Upper lobe of left lung (tissue), 6 donors: Measurements from ENCODE around the gene EXPH5. TPM values are rescaled to one million over a fixed set of nuclear protein-coding genes. Genes with fewer than 3 reads are reported as not detected.
"Not testable (repeated sequence)": the region's sequence is repeated elsewhere in the genome, so short reads cannot be mapped to it uniquely, and the experiment has no call there.

Source experiments
- ATAC-seq, 2 donors: fragments of 200-7000 bp; cut with Tn5 transposase; one replicate each; pipeline ENCODE4 v1.9.1; 2022; ENCODE audit warnings: mild to moderate bottlenecking in 2 of 2, moderate library complexity in 2 of 2; ENCODE audit not compliant: low FRiP score in 2 of 2
- DNase-seq, 2 donors: peaks; one replicate each; pipeline ENCODE4 v3.0.0-alpha.2; 2019 to 2020
- H3K27ac ChIP-seq, 4 donors: fragments of 200-600 bp; sonication (generic); one replicate each; pipeline ENCODE4 v1.5.1; 2016 to 2019
- H3K27me3 ChIP-seq, 4 donors: fragments of 200-600 bp; sonication (generic); one replicate each; pipeline ENCODE4 v1.5.1; 2017 to 2019
- H3K36me3 ChIP-seq, 4 donors: fragments of 200-600 bp; sonication (generic); one replicate each; pipeline ENCODE4 v1.5.1; 2016 to 2019
- H3K4me1 ChIP-seq, 4 donors: fragments of 200-600 bp; sonication (generic); one replicate each; pipeline ENCODE4 v1.5.1; 2018 to 2019
- H3K4me3 ChIP-seq, 4 donors: fragments of 200-600 bp; sonication (generic); one replicate each; pipeline ENCODE4 v1.5.1; 2017 to 2019; ENCODE audit warnings: mild to moderate bottlenecking in 2 of 4, moderate library complexity in 1 of 4
- H3K9me3 ChIP-seq, 4 donors: fragments of 200-600 bp; sonication (generic); one replicate each; pipeline ENCODE4 v1.5.1; 2018 to 2019
- CTCF ChIP-seq, 6 experiments: fragments of 450-650 bp in 4 of 6; fragments of 200-600 bp in 2 of 6; sonication (generic) in 2 of 6; IDR thresholded peaks; one replicate each; pipeline ENCODE4 v1.5.1; 2016 to 2019; ENCODE audit warnings: antibody characterized with exemption in 6 of 6
- EP300 ChIP-seq, 4 donors: sonication (generic); formaldehyde crosslinking; IDR thresholded peaks; one replicate each; pipeline ENCODE4 v1.5.1; 2017; ENCODE audit warnings: antibody characterized with exemption in 4 of 4, control low read depth in 2 of 4
- POLR2A ChIP-seq, 4 donors: fragments of 450-650 bp; IDR thresholded peaks; one replicate each; pipeline ENCODE4 v1.5.1; 2016 to 2017; ENCODE audit warnings: antibody characterized with exemption in 4 of 4, mild to moderate bottlenecking in 2 of 4
- POLR2AphosphoS5 ChIP-seq, 2 donors: sonication (generic); formaldehyde crosslinking; IDR thresholded peaks; one replicate each; pipeline ENCODE4 v1.5.1; 2017; ENCODE audit warnings: antibody characterized with exemption in 2 of 2
- WGBS, 2 donors: methylation state at CpG; one replicate each; pipeline ENCODE4 v1.1.5; 2017 to 2018; 5-methylcytosine and 5-hydroxymethylcytosine counted together
- total RNA-seq, 6 donors: library from RNA; depleted of rRNA in 4 of 6; stranded (reverse); fragments of >200 nt in 4 of 6; gene quantifications; one replicate each; pipeline versions ENCODE4 v1.1.0 to v1.2.1, GENCODE V29; 2016 to 2021
- donor health status: DM: no; HTN: no; CAD: no; lungs with moderate emphysema.
- donor health status: DM: no; HTN: yes; CAD: no; lungs with severe emphysema.

EXPH5 gene
- total RNA-seq, 6 donors from 2014 or later: 12.8 to 47.0 (median 28.3) TPM

GRCh38 chr11:108591893-108592292 lies 1.7 kb downstream of the EXPH5 start:
- H3K9me3 ChIP-seq: no peaks in the 10 kb centered on the region
- H3K36me3 ChIP-seq: no peaks in the 10 kb centered on the region
- DNase-seq (peak in 1 of 2 donors; percentile 26), ATAC-seq (no peak)
- WGBS, 2 donors: 58 to 73% methylated on average over 4 of the region's 4 CpGs
- H3K27ac ChIP-seq: peak overlapping the region in 1 of 4 donors; percentile 88
- no peaks in the 10 kb centered on the region for H3K27me3 ChIP-seq
- TF ChIP-seq POLR2A (IDR thresholded peaks at IDR 0.05) (no peak), CTCF (IDR thresholded peaks at IDR 0.05) (no peak), POLR2AphosphoS5 (IDR thresholded peaks at IDR 0.05) (no peak), EP300 (IDR thresholded peaks at IDR 0.05) (no peak)
- H3K4me3 ChIP-seq: peak overlapping the region in 3 of 4 donors; percentile 67 to 80 (median 75)
- H3K4me1 ChIP-seq: peaks cover 3 to 23% (median 11%) of the 10 kb centered on the region in 4 donors

DNA sequence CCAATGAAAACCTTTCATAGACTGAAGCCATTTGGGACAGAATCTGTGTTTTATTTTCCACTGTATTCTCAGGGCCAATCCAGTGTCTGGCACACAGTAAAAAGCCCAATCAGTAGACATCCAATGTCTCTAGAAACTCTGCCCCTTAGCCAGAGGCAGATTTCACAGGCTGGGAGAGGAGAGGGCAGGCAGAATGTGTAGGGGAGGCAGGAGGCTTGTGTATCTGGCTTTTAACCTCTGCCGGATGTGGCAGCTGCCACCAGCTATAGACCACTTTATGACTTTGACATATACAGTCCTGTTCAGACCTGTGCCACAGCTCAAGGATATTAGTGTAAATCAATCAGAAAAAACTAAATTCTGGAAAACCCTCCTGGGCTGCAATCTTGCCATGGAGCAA lies 4.4 kb downstream of the EXPH5 start:
- Histone ChIP-seq H3K36me3 (no peaks in the 10 kb centered on the region), H3K4me3 (no peak overlapping the region), H3K4me1 (peaks cover 3 to 22% (median 11%) of the 10 kb centered on the region in 4 donors), H3K9me3 (no peaks in the 10 kb centered on the region), H3K27me3 (no peaks in the 10 kb centered on the region), H3K27ac (peak overlapping the region in 3 of 4 donors; percentile 32 to 45 (median 42))
- DNase-seq (no peak), ATAC-seq (no peak)
- TF ChIP-seq CTCF (IDR thresholded peaks at IDR 0.05) (no peak), EP300 (IDR thresholded peaks at IDR 0.05) (no peak), POLR2A (IDR thresholded peaks at IDR 0.05) (no peak), POLR2AphosphoS5 (IDR thresholded peaks at IDR 0.05) (no peak)
- 67 to 84% methylated on average over 1 of the region's 1 CpG for WGBS, 2 donors

DNA sequence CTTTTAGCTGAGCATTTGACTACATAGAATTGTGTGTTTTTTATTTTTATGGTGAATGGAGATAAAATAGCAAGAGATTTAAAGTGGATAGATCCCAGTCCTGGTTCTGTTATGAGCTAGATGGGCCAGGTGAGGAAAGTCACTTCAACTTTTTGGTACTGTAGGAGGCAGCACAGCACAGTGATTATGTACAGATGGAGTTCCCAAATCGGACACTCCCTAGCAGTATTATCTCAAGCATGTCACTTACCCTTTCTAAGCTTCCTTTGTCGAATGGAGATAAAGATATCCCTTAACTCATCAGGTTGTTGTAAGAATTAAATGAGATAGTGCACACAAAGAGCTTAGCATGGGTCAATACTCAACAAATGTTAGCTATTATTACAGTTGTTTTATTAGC lies 5.3 kb downstream of the EXPH5 start:
- no peak overlapping the region for H3K4me3 ChIP-seq
- WGBS, 2 donors: 62 to 76% methylated on average over 2 of the region's 2 CpGs
- no peak overlapping the region for H3K27ac ChIP-seq
- no peaks in the 10 kb centered on the region for H3K36me3 ChIP-seq
- no peaks in the 10 kb centered on the region for H3K27me3 ChIP-seq
- DNase-seq (no peak), ATAC-seq (no peak)
- peaks cover 3 to 17% (median 9%) of the 10 kb centered on the region in 4 donors for H3K4me1 ChIP-seq
- no peaks in the 10 kb centered on the region for H3K9me3 ChIP-seq
- TF ChIP-seq POLR2AphosphoS5 (IDR thresholded peaks at IDR 0.05) (no peak), CTCF (IDR thresholded peaks at IDR 0.05) (no peak), EP300 (IDR thresholded peaks at IDR 0.05) (no peak)

DNA sequence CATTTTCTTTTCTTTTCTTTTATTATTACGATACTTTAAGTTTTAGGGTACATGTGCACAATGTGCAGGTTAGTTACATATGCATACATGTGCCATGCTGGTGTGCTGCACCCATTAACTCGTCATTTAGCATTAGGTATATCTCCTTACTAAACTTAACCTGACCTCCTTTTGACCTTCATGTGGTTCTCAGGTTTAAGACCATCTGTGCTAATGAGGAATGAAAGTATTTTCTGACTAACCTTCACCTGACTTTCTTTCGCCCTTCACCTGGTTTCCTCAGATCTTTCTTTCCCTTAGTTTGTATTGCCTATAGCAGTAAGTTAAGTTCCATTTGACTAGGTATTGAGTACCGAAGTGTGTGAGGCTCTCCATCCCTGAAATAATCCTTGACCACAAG lies 6.5 kb downstream of the EXPH5 start:
- ATAC-seq (no peak), DNase-seq (no peak)
- TF ChIP-seq POLR2AphosphoS5 (IDR thresholded peaks at IDR 0.05) (no peak), POLR2A (IDR thresholded peaks at IDR 0.05) (no peak), CTCF (IDR thresholded peaks at IDR 0.05) (no peak), EP300 (IDR thresholded peaks at IDR 0.05) (no peak)
- Histone ChIP-seq H3K4me1 (peaks cover 0 to 7% (median 5%) of the 10 kb centered on the region in 4 donors), H3K36me3 (no peaks in the 10 kb centered on the region), H3K4me3 (no peak overlapping the region), H3K9me3 (no peaks in the 10 kb centered on the region), H3K27ac (peak overlapping the region in 1 of 4 donors; percentile 21), H3K27me3 (no peaks in the 10 kb centered on the region)
- WGBS, 2 donors: 90 to 93% methylated on average over 4 of the region's 4 CpGs

- Histone ChIP-seq H3K9me3 (no peaks in the 10 kb centered on the region), H3K4me1 (peaks cover 0 to 5% (median 3%) of the 10 kb centered on the region in 4 donors), H3K36me3 (no peaks in the 10 kb centered on the region), H3K4me3 (no peak overlapping the region), H3K27ac (peak overlapping the region in 1 of 4 donors; percentile 21), H3K27me3 (no peaks in the 10 kb centered on the region)
- TF ChIP-seq CTCF (IDR thresholded peaks at IDR 0.05) (no peak), POLR2A (IDR thresholded peaks at IDR 0.05) (no peak), EP300 (IDR thresholded peaks at IDR 0.05) (no peak), POLR2AphosphoS5 (IDR thresholded peaks at IDR 0.05) (no peak)
- ATAC-seq (no peak), DNase-seq (no peak)
- WGBS, 2 donors: 54 to 61% methylated on average over 3 of the region's 3 CpGs
Measured at GRCh38 chr11:108586600-108586999, 7.0 kb downstream of the EXPH5 start.

DNA sequence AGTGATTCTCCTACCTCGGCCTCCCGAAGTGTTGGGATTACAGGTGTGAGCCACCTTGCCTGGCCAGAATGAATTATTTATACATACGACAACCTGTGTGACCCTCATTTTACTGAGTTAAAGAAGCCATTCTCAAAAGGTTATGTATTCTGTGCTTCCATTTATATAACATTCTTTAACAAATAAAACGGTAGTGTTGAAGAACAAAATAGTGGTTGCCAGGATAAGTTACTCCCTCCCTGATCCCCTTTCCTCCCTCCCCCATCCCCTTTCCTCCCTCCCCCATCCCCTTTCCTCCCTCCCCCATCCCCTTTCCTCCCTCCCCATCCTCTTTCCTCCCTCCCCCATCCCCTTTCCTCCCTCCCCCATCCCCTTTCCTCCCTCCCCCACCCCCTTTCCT lies 7.4 kb downstream of the EXPH5 start:
- not testable (repeated sequence) for H3K36me3 ChIP-seq, DNase-seq, H3K27me3 ChIP-seq, ATAC-seq, H3K27ac ChIP-seq, H3K4me1 ChIP-seq, H3K9me3 ChIP-seq, H3K4me3 ChIP-seq
- 91 to 95% methylated on average over 4 of the region's 4 CpGs for WGBS, 2 donors
